CD4-positive, alpha-beta T cell treated with Interleukin-17A for 4 hours (primary cell): ENCODE data around the gene PSMD14.
"Not testable (repeated sequence)": the region's sequence is repeated elsewhere in the genome, so short reads cannot be mapped to it uniquely, and the experiment has no call there.

ENCODE experiments used
- DNase-seq: peaks from one replicate; pipeline ENCODE4 v3.0.0-alpha.2; 2020; ENCODE audit warnings: mixed read lengths

PSMD14 gene

DNA sequence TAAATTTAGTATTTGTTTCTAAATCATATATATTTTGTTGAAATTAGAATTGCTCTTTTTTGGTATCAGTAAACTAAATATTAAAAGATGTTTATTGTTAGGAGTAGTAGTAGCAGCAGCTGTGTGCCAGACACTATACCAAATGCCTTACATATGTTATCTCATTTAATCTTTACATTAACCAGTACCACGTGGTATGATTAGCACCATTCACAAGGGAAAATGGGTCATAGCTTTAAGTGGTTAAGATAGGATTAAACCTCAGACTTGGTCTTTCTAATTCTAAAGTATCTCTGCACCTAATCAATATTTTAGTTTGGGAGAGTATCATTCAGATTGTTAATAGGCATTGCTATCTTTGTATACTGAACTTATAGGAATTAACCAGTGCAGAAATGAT, 29.0 kb downstream of the PSMD14 start:
- no peak for DNase-seq

DNA sequence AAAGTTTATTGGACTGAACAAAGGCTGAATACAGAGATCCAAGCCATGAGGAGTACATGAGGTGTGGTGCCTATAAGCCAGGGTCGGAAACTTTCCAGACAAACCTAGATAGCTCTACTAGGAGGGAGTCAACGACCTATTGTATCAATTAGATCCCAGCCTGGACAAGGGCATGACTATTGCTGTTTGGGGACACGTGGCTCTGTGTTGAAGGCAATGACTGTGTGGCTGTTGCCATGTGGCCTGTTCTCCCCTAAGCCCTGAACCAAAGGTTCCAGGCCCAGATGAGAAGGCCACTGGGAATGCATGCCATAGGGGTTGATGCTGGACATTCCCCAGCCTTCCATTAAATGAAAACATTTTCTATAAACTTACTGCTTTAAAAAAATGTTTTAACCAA, 31.3 kb downstream of the PSMD14 start:
- not testable (repeated sequence) for DNase-seq

DNA sequence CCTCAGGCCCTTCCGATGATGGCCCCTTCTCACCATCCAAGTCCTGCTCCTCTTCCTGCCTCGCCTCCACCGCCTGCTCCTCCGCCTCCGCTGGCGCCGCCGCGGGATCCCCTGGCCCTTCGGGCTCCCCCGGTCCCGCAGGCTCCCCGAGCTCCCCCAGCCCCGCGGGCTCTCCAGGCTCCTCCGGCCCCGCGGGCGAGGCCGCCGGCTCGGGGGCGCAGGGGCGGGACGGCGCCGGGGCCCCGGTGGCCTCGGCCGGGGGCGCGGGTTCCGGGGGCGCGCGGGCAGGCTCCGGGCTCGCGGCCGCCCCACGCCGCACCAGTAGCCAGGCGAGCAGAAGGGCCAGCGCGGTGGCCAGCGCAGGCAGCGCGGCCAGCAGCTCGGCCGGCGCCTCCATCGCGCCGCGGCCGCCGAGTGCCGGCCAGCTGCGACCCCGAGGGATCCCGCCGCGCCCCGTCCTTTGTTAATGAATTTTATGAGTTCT, 32.7 kb downstream of the PSMD14 start:
- DNase-seq = not testable (repeated sequence)

DNA sequence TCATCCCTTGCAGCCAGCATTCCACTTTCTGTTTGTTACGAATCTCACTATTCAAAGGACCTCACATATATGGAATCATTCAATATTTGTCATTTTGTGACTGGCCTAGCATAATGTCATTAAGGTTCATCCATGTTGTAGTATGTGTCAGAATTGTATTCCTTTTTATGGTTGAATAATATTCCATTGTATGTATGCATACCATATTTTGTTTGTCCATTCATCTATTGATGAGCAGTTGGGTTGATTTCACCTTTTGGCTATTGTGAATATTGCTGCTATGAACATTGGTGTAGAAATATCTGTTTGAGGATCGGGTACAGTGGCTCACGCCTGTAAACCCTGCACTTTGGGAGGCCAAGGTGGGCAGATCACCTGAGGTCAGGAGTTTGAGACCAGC, 35.0 kb downstream of the PSMD14 start:
- DNase-seq = no peak

DNA sequence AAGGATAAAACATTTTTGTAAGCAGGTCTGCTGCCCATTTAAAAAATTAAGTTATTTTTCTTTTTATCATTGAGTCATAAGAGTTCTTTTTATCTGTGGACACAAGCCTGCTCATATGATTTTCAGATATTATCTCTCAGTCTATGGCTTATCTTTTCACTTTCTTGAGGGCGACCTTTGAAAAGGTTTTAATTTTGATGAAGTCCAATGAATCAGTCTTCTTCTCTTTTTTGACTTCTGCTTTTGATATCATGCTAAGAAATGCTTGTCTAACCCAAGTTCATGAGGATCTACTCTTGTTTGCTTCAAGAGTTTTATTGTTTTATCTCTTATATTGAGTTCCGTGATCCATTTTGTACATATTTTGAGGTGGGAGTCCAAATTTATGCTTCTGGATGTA, 36.5 kb downstream of the PSMD14 start:
- DNase-seq = no peak

DNA sequence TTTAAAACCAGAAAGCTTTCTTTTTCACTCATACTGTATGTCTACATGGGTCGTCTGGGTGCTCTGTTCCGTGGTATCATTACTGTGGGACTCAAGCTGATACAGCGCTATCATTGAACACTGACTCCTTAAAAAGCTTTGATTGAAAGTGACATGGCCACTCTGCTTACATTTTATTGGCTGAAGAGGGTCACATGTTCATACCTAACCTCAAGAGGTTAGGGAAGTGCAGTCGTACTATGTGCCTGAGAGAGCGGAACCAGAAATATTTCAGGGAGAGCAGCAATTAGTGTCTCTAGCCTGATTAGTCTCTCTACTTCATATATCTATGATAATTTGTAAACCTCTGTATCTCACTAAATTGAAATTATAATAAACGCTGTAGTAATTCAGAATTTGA, 43.5 kb downstream of the PSMD14 start:
- DNase-seq = no peak

DNA sequence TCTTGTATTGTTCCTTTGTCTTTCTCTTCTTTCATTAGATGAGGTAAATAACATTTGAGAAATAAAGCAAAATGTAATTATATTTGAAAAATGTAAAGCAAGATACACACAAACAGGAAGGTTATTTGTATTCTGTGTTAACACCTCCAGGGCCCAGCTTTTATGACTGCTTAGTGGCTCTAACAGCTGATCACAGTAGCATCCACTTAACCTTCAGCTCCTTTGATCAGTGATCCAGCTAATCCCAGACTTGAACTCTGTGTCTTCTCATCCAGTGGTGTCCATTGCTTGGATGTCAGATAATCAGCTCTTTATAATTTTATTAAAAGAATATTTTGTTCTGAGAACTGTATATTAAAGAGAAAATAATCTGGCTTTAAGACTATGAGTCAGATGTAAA, 44.5 kb downstream of the PSMD14 start:
- DNase-seq = no peak

DNA sequence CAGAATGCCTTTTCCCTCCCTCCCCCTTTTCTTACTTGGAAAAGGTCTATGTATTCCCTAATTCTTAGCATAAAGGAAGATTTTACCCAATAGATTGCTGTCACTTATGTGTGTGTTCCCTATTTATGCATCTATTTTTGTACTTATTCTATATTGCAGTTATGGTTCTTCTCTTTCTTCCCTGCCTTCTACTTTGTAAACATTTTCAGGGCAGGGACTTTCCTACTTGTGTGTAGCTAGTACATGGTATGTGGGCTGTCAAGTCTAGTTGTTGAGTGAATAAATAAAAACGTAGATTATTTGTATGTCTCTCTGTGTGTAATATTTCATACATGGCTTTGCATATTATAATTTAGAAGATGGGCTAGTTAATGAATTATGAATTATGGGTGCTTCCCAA, 45.3 kb downstream of the PSMD14 start:
- no peak for DNase-seq

DNA sequence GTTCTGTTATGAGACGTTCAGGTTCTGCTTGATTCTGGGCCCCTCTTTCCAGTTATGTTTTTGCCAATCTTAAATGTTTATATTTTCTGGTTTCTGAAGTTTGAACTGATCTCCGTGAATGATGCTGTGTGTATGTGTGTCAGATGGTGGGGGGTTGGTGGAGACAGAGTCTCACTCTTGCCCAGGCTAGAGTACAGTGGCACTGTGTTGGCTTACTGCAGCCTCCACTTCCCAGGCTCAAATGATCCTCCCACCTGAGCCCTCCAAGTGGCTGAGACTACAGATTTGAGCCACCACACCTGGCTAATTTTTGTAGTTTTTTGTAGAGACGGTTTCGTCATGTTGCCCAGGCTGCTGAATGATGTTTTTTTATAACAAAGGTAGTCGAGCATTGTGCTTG, 45.9 kb downstream of the PSMD14 start:
- DNase-seq = no peak

DNA sequence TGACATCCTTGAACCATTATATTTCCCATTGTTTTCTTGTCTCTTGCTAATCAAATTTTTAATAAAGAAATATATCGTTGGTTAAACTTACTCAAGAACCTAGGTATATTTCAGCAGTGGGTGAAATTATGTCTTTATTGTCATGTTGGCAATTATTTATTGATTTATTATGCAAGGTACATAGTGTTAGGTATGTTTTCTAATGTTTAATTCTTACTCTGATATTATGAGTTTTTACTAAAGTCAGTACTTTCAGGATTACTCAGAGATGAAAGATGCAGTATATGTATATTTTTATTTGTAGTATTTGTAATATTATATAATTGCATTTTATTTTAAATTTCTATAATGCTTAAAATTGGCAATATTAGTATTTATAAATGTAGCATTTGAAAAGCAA, 46.9 kb downstream of the PSMD14 start:
- no peak for DNase-seq

DNA sequence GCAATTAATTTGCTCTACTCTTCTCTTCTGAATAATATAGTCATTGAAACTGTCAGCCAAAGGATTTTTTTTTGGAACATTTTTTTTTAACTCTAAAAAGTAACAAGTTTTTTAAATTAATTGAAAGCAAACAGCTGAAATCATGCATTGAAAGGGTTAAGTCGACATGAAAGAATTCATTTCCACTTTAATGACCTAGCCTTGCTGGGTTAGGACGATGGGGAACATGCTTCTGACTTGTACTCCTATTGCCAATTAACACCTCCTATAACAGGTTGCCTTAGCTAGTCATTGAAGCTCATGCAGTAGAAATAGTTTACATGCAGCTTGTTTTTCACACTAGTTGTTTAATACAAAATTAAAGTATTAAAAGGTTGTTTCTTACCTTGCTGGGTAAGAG, 47.8 kb downstream of the PSMD14 start:
- DNase-seq = no peak

DNA sequence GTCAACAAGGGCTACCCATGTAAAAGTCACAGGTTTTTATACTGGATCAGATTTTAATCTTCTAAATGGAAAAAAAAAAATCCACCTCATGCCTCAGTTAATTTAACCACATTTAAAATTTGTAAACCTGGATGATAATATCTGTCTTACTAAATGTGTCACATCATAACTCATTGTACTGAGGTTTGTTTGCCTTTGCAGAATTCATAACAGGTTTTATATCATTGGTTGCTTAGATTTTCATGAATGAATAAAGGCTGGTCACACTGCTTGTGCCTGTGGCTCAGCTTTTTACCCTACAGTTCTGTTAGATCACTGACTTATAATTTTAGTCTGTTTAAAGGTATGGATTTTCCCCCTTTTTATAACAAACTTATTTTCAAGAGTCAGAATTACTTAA, 48.9 kb downstream of the PSMD14 start:
- no peak for DNase-seq

DNA sequence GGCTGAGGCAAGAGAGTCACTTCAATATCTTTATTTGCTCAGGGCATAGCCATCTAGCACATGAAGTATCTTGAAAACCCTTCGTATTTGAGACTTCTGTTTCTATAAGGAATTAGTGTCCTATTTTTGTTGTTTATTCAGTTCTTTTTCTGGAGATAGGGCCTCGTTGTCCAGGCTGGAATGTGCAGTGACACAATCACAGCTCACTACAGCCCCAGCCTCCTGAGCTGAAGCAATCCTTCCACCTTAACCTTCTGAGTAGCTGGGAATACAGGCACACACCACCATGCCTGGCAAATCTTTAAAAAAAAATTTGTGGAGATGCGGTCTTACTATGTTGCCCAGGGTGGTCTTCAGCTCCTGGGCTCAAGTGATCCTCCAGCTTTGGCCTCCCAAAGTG, 50.6 kb downstream of the PSMD14 start:
- no peak for DNase-seq

DNA sequence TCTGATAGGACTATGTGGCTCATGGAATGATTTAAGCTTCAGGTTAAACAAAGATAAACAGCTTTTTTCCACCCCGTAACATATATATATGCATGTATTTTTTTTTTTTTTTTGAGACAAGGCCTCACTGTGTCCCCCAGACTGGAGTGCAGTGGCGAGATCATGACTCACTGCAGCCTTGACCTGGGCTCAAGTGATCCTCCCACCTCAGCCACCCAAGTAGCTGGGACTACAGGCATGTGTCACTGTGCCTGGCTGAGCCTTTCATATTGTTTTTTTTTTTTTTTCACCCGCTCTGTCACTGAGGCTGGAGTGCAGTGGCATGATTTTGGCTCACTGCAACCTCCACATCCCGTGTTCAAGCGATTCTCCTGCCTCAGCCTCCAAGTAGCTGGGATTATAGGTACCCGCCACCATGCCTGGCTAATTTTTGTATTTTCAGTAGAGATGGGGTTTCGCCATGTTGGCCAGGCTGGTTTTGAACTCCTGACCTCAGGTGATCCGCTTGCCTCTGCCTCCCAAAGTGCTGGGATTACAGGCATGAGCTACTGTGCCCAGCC, 52.0 kb downstream of the PSMD14 start:
- DNase-seq = not testable (repeated sequence)

DNA sequence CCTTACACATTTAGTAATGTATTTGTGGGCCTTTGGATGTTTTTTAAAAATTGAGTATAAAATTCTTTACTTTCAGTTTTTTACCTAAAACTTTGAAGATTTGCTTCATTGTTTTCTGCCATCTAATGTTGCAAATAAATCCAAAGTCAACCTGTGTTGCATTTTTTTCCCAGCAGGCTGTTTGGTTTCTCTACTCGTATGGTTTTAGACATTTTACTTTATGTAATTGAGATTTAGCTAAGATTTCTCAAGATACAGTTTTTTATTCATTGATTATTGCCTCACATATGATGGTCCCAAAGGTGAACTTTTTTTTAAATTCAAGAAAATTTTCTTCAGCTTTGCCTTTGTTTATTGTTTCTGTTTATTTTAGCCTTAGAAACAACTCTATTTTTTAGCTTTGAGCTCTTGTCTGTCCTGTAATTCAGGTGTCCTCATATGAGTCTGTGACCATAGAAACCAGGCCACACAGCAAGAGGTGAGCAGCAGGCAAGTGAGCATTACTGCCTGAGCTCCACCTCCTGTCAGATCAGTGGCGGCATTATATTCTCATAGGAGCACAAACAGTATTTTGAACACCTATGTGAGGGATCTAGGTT, 54.4 kb downstream of the PSMD14 start:
- DNase-seq = no peak

DNA sequence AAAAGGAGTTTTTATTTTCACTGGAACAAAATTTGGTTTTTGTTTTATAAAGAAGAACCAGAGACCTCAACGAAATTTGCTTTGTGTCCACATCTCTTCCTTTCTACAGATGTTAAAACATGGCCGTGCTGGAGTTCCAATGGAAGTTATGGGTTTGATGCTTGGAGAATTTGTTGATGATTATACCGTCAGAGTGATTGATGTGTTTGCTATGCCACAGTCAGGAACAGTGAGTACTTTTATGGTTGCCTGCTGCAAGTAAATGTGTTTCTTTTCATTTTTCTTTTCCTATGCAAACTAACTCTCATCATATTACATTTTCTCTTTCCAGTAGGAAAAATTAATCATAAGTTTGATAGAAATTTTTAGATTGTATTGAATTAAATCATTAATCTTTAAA, 59.5 kb downstream of the PSMD14 start:
- DNase-seq = no peak

DNA sequence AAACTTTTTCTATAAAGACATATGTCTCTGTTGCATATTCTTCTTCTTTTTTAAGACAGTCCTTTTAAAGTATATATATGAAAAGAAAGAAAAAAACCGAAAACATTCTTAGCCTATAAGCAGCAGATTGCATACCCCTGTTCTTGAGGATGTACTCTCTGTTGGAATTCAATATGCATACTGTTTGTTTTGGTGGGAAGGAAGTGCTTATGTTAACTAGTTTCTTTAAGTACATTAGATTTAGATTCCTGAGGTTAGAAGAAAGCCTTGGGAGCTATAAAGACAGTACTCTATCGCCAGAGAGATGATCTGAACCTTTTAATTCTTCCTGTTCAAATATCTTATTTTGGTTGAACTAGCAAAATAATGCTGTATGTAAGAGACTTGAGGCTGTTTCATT, 61.1 kb downstream of the PSMD14 start:
- no peak for DNase-seq

DNA sequence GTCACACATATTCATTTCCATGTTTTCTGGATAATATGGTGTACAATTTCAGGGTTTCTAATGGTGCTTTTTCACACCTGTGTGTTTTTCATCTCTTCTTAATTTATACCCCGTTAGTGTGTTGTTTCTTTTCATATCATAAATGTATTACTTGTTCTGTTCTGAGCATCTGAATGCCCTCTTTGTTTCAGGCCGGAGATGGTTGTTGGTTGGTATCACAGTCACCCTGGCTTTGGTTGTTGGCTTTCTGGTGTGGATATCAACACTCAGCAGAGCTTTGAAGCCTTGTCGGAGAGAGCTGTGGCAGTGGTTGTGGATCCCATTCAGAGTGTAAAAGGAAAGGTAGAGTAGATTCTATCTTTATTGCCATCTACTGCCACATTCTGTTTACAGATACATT, 62.8 kb downstream of the PSMD14 start:
- no peak for DNase-seq

DNA sequence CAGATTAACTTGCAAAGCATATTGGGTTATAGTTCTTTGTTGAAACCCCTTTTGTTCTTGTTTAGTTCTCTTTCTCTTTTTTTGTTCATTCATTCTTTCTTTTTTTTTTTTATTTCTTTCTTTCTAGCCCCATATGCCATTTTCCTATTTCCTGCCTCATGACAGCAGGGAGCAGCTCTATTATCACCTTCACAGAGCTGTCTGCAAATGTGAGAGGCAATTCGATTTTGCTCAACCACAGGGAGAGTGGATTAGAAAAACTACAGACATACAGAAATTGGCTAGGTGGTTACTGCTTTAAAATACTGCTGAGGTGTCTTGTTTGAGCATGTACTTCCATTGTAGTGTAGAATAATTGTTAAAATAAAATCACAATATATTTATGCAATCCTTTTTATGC, 63.6 kb downstream of the PSMD14 start:
- DNase-seq = no peak

DNA sequence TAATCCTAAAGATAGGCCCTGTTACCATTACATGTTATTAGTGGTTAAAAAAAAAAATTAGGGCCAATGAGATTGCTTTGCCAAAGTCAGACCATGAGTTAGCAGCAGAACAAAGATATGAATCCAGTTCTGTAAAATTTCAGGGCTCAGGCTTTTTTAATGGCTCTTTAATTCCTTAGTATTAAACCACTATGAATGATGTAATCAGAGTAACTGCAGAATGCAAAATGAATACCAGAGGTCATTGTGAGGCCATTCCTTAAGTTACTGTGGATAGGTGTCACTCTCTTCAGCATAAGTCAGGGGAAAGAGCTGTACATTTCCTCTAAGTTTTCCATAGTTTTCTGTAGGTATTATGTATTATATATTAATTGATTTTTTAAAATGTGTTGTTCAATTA, 65.7 kb downstream of the PSMD14 start:
- no peak for DNase-seq

DNA sequence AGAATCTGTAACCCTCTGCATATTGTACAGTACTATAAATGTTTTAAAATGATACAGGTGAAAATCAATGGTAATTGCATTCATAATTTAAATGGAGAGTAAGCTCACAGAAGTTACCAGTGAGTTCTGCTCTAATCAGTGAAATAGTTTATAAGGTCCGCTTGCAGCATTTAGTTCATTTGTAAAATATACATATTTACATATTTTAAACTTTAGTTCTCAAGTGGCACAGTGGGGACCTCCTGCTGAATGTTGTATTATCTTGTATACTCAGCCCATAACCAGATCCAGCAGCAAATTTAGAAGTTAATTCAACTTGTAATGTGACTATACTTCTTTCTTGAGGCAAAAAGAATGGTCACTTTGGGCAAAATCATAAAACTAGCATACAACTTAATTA, 66.2 kb downstream of the PSMD14 start:
- no peak for DNase-seq

DNA sequence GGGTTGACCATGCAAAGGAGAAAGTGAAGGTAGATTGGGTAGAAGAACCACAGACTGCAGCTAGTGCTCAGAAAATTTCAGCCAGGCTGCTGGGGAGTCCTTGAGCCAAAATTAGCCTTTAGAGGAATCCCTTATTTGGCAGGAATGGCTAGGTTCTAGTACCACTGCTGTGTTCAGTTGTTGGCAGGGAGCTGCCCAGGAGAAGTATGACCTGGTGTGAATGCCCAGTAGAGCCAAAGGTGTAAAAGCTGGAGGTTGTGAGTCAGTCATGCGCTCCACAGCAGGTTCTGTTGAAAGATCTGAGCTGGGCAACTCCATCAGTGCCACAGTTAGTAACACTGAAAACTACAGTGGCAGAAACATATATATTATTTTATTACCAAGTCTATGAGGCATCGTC, 71.5 kb downstream of the PSMD14 start:
- DNase-seq = no peak

DNA sequence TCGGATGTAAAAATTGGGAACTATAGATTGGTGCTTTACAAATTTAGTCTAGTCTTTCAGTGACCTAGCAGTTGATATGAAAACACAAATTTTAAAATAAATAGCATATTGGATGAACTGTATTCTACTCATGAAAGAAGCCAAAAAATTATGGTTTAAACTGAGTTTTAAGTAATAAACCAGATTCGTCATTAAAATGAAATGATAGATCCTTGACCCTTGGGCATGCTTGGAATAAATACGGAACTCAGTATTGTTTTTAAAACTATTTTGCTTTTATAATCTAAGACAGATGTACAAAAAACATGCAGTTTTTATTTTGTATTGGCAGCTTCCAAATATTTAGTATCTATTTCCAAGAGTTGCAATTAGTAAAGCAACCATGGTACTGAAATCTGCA, 73.3 kb downstream of the PSMD14 start:
- no peak for DNase-seq

DNA sequence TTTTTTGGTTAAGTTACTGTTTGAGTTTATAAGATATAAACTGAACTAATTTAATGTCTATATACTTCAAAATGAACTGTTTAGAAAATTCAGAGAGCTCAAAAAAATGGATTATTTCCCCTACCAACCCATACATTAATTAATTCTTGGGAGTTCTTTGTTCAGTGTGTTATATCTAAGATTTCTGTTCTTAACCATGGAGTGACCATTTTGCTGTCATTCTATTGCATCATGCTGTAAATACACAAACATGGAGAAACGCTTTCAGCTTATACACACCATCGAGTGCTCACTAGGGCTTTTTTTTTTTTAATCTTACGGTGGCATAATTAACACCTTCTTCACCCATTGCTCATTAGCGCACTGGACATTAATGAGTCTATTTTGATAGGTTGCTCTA, 74.5 kb downstream of the PSMD14 start:
- DNase-seq = no peak

DNA sequence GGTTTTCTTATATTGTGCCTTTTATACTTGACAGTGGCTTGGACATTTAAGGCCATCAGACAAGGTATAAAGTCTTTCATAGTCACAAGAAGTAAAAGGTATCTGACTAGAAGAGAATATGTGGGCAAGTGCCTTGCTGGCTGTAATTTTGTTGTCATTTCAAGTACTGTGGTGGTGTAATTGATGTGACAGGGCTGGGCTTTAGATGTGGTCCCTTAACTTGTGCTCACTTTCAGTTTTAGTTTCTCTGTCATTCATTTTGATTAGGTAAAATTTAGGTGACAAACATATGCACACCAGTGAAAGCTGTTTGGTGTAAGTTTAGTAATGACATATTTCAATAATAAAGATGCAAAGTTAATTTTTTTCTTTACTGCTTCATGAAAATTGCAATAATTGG, 76.6 kb downstream of the PSMD14 start:
- no peak for DNase-seq
